HG03457 (cell line): ENCODE data around the gene STUB1.
"Not testable (repeated sequence)": the region's sequence is repeated elsewhere in the genome, so short reads cannot be mapped to it uniquely, and the experiment has no call there.

Source experiments
- ATAC-seq: cut with Tn5 transposase; IDR thresholded peaks from one replicate; pipeline ENCODE4 v1.9.1; 2021; ENCODE audit warnings: moderate number of reproducible peaks; ENCODE audit not compliant: unreplicated experiment

Gene STUB1

GRCh38 chr16:678209-678857 is 1.9 kb upstream of the STUB1 start:
- ATAC-seq: no peak

GRCh38 chr16:678858-679813 is 1.1 kb upstream of the STUB1 start:
- ATAC-seq: no peak

GRCh38 chr16:680625-680945 is 375 bp downstream of the STUB1 start:
- ATAC-seq: no peak

GRCh38 chr16:680967-681745 is 946 bp downstream of the STUB1 start:
- no peak for ATAC-seq

- ATAC-seq: no peak
These were observed 1.7 kb downstream of the STUB1 start for GRCh38 chr16:681746-682427.

GRCh38 chr16:682493-683395 is 2.5 kb downstream of the STUB1 start:
- no peak for ATAC-seq

GRCh38 chr16:683396-684070 is 3.3 kb downstream of the STUB1 start:
- no peak for ATAC-seq

GRCh38 chr16:684071-684794 is 4.0 kb downstream of the STUB1 start, which contains the start of gene JMJD8:
Gene JMJD8, minus strand, starts transcription at chr16:684334. Its CDS starts 15 bp downstream, at chr16:684319.
- peak; percentile 43 for ATAC-seq

GRCh38 chr16:684961-685696 is 4.9 kb downstream of the STUB1 start:
- ATAC-seq: no peak

GRCh38 chr16:685967-686366 is 5.8 kb downstream of the STUB1 start:
- no peak for ATAC-seq

GRCh38 chr16:686459-687260 is 6.5 kb downstream of the STUB1 start:
- ATAC-seq: no peak

GRCh38 chr16:687499-687898 is 7.3 kb downstream of the STUB1 start:
- ATAC-seq: no peak

GRCh38 chr16:689175-689897 is 9.1 kb downstream of the STUB1 start:
- no peak for ATAC-seq

- ATAC-seq: not testable (repeated sequence)
These were observed 11.0 kb downstream of the STUB1 start for GRCh38 chr16:691242-691641.

GRCh38 chr16:692356-693108 is 12.3 kb downstream of the STUB1 start:
- no peak for ATAC-seq

- ATAC-seq: no peak
These were observed 13.2 kb downstream of the STUB1 start for GRCh38 chr16:693364-693763.
